ENCODE data around the gene ADCY5. TPM values are rescaled to one million over a fixed set of nuclear protein-coding genes. Genes with fewer than 3 reads are reported as not detected.

ADCY5 gene
- total and polyA plus RNA-seq, 8 donors, result 3.4 to 17.6 (median 14.2) TPM

- Histone ChIP-seq H3K27me3 (peaks cover 0 to 15% of the 10 kb centered on the region in 2 donors), H3K4me1 (no peaks in the 10 kb centered on the region), H3K9me3 (no peaks in the 10 kb centered on the region), H3K27ac (no peak overlapping the region), H3K36me3 (no peaks in the 10 kb centered on the region), H3K4me3 (no peak overlapping the region)
- DNase-seq (no peak), ATAC-seq (no peak)
- intact Hi-C loops (cut with DNase I), result no loop called here
- no peak for TF ChIP-seq CTCF (IDR thresholded peaks at IDR 0.05)
Measured at GRCh38 chr3:123481722-123482457, 33.0 kb upstream of the ADCY5 start.

GRCh38 chr3:123481071-123481470 is 32.2 kb upstream of the ADCY5 start:
- DNase-seq (no peak), ATAC-seq (no peak)
- H3K9me3 ChIP-seq, result no peaks in the 10 kb centered on the region
- no peaks in the 10 kb centered on the region for H3K4me1 ChIP-seq
- no peak overlapping the region for H3K4me3 ChIP-seq
- H3K27me3 ChIP-seq, result peaks cover 0 to 15% of the 10 kb centered on the region in 2 donors
- no peak overlapping the region for H3K27ac ChIP-seq
- no peak for TF ChIP-seq CTCF (IDR thresholded peaks at IDR 0.05)
- intact Hi-C loops (cut with DNase I), result no loop called here
- H3K36me3 ChIP-seq, result no peaks in the 10 kb centered on the region

DNA sequence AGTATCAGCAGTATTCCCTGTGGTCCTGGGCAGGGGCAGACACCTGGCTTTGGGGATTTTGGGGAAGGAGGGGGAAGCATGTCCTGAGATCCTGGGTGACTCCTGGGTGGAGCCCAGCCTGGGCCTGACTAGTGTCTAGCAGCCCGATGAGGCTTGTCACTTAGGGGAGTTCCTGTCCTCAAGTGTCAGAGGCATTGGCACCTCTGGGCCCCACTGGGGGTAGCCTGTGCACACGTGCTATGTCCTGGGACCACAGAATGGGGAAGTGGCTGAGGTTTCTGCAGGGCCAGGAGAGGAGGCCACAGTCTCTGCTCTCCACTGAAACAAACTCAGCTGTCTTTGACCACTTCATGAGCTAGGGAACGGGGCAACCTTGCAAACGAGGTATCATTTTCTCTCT is 31.5 kb upstream of the ADCY5 start:
- ATAC-seq, result no peak
- H3K9me3 ChIP-seq, result no peaks in the 10 kb centered on the region
- intact Hi-C loops (cut with DNase I), result no loop called here
- H3K27me3 ChIP-seq, result peaks cover 0 to 19% of the 10 kb centered on the region in 2 donors
- H3K36me3 ChIP-seq, result no peaks in the 10 kb centered on the region
- no peak overlapping the region for H3K27ac ChIP-seq
- TF ChIP-seq CTCF (IDR thresholded peaks at IDR 0.05), result no peak
- H3K4me1 ChIP-seq, result no peaks in the 10 kb centered on the region
- DNase-seq, result no peak
- no peak overlapping the region for H3K4me3 ChIP-seq

DNA sequence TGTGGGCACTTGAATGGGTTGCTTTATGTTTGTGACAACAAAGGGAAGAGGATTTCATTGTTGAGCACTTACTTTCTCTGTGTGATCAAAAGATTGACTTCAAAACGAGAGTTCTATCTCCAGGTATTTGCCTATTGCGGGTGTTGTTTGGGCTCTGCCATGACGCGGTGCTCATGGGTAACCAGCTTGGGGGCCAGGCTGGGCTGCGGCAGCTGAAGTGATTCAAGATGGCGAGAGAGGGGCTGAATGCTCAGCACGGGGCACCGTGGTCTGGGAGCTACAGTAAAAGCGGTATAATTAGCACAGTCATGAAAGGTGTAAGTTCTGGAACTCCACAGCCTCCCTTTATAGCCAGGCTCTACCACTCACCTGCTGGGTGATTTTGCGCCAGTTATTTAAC is 31.0 kb upstream of the ADCY5 start:
- no peak for ATAC-seq
- no peak for TF ChIP-seq CTCF (IDR thresholded peaks at IDR 0.05)
- no peak overlapping the region for H3K27ac ChIP-seq
- intact Hi-C loops (cut with DNase I), result no loop called here
- no peak overlapping the region for H3K4me3 ChIP-seq
- no peaks in the 10 kb centered on the region for H3K36me3 ChIP-seq
- no peaks in the 10 kb centered on the region for H3K4me1 ChIP-seq
- H3K9me3 ChIP-seq, result no peaks in the 10 kb centered on the region
- DNase-seq, result no peak
- peaks cover 0 to 23% of the 10 kb centered on the region in 2 donors for H3K27me3 ChIP-seq

DNA sequence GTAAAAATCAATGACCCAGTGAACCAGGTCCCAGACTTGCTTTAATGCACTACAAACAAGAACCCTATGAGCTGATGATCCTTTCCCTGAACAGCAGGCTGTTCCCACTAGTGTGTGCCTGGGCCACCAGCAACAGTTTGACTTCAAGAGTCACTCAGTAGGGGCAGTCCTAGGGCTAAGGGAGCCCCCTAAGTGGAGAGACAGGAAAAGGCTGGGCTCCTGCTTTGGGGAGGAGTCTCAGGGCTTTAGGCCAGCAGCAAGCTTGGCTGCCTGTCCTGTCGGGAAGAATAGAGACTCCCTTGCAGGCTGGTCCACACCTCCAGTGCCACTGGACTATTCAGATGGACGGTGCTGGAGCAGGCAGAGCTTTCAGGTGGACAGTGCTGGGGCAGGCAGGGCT is 29.4 kb upstream of the ADCY5 start:
- TF ChIP-seq CTCF (IDR thresholded peaks at IDR 0.05), result no peak
- intact Hi-C loops (cut with DNase I), result no loop called here
- DNase-seq, result no peak
- no peak overlapping the region for H3K4me3 ChIP-seq
- no peaks in the 10 kb centered on the region for H3K9me3 ChIP-seq
- peaks cover 0 to 15% of the 10 kb centered on the region in 2 donors for H3K27me3 ChIP-seq
- no peaks in the 10 kb centered on the region for H3K4me1 ChIP-seq
- ATAC-seq, result no peak
- H3K27ac ChIP-seq, result no peak overlapping the region
- no peaks in the 10 kb centered on the region for H3K36me3 ChIP-seq
